ENCODE results near the gene REN. TPM values are rescaled to one million over a fixed set of nuclear protein-coding genes. Genes with fewer than 3 reads are reported as not detected.

Gene REN
- total and polyA plus RNA-seq, 2 of the 13 experiments (the other 11 are each of a cell fraction or from before 2014, with no cell fraction given): not detected

DNA sequence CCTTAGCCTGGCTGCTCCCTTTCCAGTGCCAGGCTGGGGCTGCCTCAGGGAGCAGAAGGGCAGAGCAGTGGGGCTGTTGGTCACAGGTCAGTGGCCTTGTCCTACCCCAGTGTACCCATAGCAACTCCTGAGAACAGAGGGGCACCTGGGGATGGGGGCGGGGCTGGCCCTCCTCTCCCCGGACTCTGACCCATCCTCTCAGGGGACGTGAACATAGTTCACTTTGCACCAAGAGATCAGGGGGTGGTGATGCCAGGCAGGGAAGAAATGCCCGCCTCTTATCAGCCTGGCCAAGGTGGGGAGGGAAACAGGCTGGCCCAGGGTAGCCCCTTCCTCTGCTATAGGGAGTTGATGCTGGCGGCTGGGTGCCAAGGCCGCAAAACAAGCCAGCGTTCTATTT is 19.2 kb downstream of the REN start (continued):
- TF ChIP-seq, protein P1, sequence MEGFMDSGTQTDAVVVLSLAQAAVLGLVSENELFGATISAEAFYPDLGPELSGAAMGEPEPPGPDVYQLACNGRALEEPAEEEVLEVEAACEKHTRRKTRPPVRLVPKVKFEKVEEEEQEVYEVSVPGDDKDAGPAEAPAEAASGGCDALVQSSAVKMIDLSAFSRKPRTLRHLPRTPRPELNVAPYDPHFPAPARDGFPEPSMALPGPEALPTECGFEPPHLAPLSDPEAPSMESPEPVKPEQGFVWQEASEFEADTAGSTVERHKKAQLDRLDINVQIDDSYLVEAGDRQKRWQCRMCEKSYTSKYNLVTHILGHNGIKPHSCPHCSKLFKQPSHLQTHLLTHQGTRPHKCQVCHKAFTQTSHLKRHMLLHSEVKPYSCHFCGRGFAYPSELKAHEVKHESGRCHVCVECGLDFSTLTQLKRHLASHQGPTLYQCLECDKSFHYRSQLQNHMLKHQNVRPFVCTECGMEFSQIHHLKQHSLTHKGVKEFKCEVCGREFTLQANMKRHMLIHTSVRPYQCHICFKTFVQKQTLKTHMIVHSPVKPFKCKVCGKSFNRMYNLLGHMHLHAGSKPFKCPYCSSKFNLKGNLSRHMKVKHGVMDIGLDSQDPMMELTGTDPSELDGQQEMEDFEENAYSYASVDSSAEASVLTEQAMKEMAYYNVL (CRISPR knock-in tag; IDR thresholded peaks at IDR 0.05; ENCODE audit: borderline replicate concordance): no peak
- TF ChIP-seq, protein P2, sequence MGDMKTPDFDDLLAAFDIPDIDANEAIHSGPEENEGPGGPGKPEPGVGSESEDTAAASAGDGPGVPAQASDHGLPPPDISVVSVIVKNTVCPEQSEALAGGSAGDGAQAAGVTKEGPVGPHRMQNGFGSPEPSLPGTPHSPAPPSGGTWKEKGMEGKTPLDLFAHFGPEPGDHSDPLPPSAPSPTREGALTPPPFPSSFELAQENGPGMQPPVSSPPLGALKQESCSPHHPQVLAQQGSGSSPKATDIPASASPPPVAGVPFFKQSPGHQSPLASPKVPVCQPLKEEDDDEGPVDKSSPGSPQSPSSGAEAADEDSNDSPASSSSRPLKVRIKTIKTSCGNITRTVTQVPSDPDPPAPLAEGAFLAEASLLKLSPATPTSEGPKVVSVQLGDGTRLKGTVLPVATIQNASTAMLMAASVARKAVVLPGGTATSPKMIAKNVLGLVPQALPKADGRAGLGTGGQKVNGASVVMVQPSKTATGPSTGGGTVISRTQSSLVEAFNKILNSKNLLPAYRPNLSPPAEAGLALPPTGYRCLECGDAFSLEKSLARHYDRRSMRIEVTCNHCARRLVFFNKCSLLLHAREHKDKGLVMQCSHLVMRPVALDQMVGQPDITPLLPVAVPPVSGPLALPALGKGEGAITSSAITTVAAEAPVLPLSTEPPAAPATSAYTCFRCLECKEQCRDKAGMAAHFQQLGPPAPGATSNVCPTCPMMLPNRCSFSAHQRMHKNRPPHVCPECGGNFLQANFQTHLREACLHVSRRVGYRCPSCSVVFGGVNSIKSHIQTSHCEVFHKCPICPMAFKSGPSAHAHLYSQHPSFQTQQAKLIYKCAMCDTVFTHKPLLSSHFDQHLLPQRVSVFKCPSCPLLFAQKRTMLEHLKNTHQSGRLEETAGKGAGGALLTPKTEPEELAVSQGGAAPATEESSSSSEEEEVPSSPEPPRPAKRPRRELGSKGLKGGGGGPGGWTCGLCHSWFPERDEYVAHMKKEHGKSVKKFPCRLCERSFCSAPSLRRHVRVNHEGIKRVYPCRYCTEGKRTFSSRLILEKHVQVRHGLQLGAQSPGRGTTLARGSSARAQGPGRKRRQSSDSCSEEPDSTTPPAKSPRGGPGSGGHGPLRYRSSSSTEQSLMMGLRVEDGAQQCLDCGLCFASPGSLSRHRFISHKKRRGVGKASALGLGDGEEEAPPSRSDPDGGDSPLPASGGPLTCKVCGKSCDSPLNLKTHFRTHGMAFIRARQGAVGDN (CRISPR knock-in tag; IDR thresholded peaks at IDR 0.05): peak; percentile 53
- no peak for TF ChIP-seq POLR2AphosphoS2 (IDR thresholded peaks at IDR 0.05; ENCODE audit: low read depth, low read length)
- TF ChIP-seq RCOR2 (CRISPR knock-in tag; IDR thresholded peaks at IDR 0.05): no peak
- TF ChIP-seq BRD4 (CRISPR knock-in tag; IDR thresholded peaks at IDR 0.05): no peak
- TF ChIP-seq ZNF777 (CRISPR knock-in tag; IDR thresholded peaks at IDR 0.05): no peak
- TF ChIP-seq TBX2 (CRISPR knock-in tag; IDR thresholded peaks at IDR 0.05; ENCODE audit: borderline replicate concordance): no peak
- peak; percentile 29; the same call in 1 of the 2 replicates for TF ChIP-seq NR2F6 (IDR thresholded peaks at IDR 0.05)
- 0 out of 2 replicates have a peak, but pooled peaks have one; percentile 11 for TF ChIP-seq NR2F6 (CRISPR knock-in tag; IDR thresholded peaks at IDR 0.05)
- no peak for TF ChIP-seq ZNF446 (CRISPR knock-in tag; IDR thresholded peaks at IDR 0.05)
- no peak for TF ChIP-seq SKI (IDR thresholded peaks at IDR 0.05; ENCODE audit: partially characterized antibody)
- 0 out of 4 replicates have a peak, but pooled peaks of 1 of the 2 experiments have one; percentile 19 for TF ChIP-seq NR2F1 (CRISPR knock-in tag; IDR thresholded peaks at IDR 0.05)
- TF ChIP-seq SRSF4 (IDR thresholded peaks at IDR 0.05; ENCODE audit: low read depth, low read length, poor library complexity, severe bottlenecking): no peak
- TF ChIP-seq RFX1 (IDR thresholded peaks at IDR 0.05): peak; percentile 26; the same call in 1 of the 2 replicates
- TF ChIP-seq NR2C2 (CRISPR knock-in tag; IDR thresholded peaks at IDR 0.05; ENCODE audit: borderline replicate concordance): no peak
- TF ChIP-seq REL (CRISPR knock-in tag; conservative IDR thresholded peaks at IDR 0.05): no peak
- no peak for TF ChIP-seq IKZF1 (IDR thresholded peaks at IDR 0.05)
- TF ChIP-seq SOX6 (IDR thresholded peaks at IDR 0.05): no peak
- peak; percentile 15; the same call in 1 of the 2 replicates for TF ChIP-seq SOX6 (CRISPR knock-in tag; IDR thresholded peaks at IDR 0.05)
- TF ChIP-seq ZNF235 (CRISPR knock-in tag; IDR thresholded peaks at IDR 0.05; ENCODE audit: borderline replicate concordance): no peak
- TF ChIP-seq ZSCAN31 (CRISPR knock-in tag; IDR thresholded peaks at IDR 0.05; ENCODE audit: low read depth): no peak
- TF ChIP-seq ZFP36 (IDR thresholded peaks at IDR 0.05; ENCODE audit: borderline replicate concordance, low read depth, low read length, partially characterized antibody): no peak
- TF ChIP-seq, protein P3, sequence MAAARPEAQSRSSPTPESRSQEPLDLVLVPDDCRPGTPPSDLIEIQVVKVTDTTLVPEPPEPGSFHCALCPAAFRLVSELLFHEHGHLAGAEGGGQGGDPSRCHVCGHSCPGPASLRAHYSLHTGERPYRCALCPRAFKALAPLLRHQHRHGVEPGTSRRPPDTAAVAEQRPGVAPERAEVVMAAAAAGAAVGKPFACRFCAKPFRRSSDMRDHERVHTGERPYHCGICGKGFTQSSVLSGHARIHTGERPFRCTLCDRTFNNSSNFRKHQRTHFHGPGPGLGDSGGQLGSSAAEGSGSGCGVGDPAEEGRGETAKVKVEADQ (CRISPR knock-in tag; IDR thresholded peaks at IDR 0.05; ENCODE audit: borderline replicate concordance): no peak
- TF ChIP-seq ZNF326 (CRISPR knock-in tag; IDR thresholded peaks at IDR 0.05; ENCODE audit: borderline replicate concordance): no peak
- TF ChIP-seq RXRA (CRISPR knock-in tag; IDR thresholded peaks at IDR 0.05): peak; percentile 67
- no peak for TF ChIP-seq NFE2L2 (IDR thresholded peaks at IDR 0.05; ENCODE audit: low read length)
- no peak for TF ChIP-seq ADNP (CRISPR knock-in tag; IDR thresholded peaks at IDR 0.05)

Measured in HepG2 (cell line).